Panc1 (cell line): Measurements from ENCODE around the gene DBP. TPM values are rescaled to one million over a fixed set of nuclear protein-coding genes. Genes with fewer than 3 reads are reported as not detected.
A peak's percentile ranks its signal among the peaks of the same experiment; 100 is the strongest.

ENCODE experiments used
- ATAC-seq: fragments of 200-7000 bp; cut with Tn5 transposase; 2 replicates; pipeline ENCODE4 v1.9.1; 2020; ENCODE audit warnings: mild to moderate bottlenecking, moderate library complexity
- BruUV-seq: library from RNA; stranded (reverse); fragments of 400-500 nt; replicated peaks from 2 replicates; lab custom pipeline; 2021; lab: Mats Ljungman, UMichigan
- CTCF ChIA-PET: fragments of 300-600 bp; sonication (Branson Sonifier 250); formaldehyde crosslinking; loops from one replicate; lab custom pipeline; 2022; ENCODE audit warnings: antibody characterized with exemption; lab: Charles Lee
- POLR2A ChIA-PET: fragments of 300-600 bp; sonication (Branson Sonifier 250); formaldehyde crosslinking; loops from one replicate; lab custom pipeline; 2022; ENCODE audit warnings: antibody characterized with exemption; lab: Charles Lee
- DNase-seq: peaks from one replicate; pipeline ENCODE4 v3.0.0-alpha.2; 2010; ENCODE audit warnings: low read depth, low spot score
- H3K27ac ChIP-seq: 2 replicates; pipeline ENCODE4 v1.5.1; 2011; ENCODE audit warnings: mild to moderate bottlenecking, low read length, inconsistent platforms
- H3K27me3 ChIP-seq: fragments of 200-500 bp; sonication (Bioruptor generic); 2 replicates; pipeline ENCODE4 v1.6.0; 2014; ENCODE audit warnings: low read length, inconsistent platforms; ENCODE audit not compliant: control insufficient read depth, insufficient read depth
- H3K36me3 ChIP-seq: fragments of 200-500 bp; sonication (Bioruptor generic); 2 replicates; pipeline ENCODE4 v1.5.1; 2014; ENCODE audit warnings: inconsistent platforms, mild to moderate bottlenecking, low read length, moderate library complexity; ENCODE audit not compliant: control insufficient read depth, insufficient read depth
- H3K4me1 ChIP-seq: 2 replicates; pipeline ENCODE4 v1.5.1; 2011; ENCODE audit warnings: inconsistent platforms, mild to moderate bottlenecking, low read length, moderate library complexity; ENCODE audit not compliant: control insufficient read depth, insufficient read depth
- H3K4me3 ChIP-seq, 2 experiments: 2 replicates each; pipeline ENCODE4 v1.5.1; 2011 to 2012; ENCODE audit warnings: low read depth in 2 of 2, low read length in 2 of 2, mild to moderate bottlenecking in 2 of 2, inconsistent platforms in 1 of 2, moderate library complexity in 1 of 2
- H3K9me3 ChIP-seq: fragments of 200-500 bp; sonication (Bioruptor generic); 2 replicates; pipeline ENCODE4 v1.5.1; 2014; ENCODE audit warnings: low read depth, mild to moderate bottlenecking, inconsistent platforms, low read length, moderate library complexity; ENCODE audit not compliant: control insufficient read depth, insufficient read depth
- CTCF ChIP-seq: fragments of 450-650 bp; IDR thresholded peaks from 2 replicates; pipeline ENCODE4 v1.5.1; 2017; ENCODE audit warnings: mild to moderate bottlenecking
- POLR2AphosphoS5 ChIP-seq: IDR thresholded peaks from 2 replicates; pipeline ENCODE4 v1.6.1; 2012; ENCODE audit warnings: mild to moderate bottlenecking, low read depth, low read length, moderate library complexity
- REST ChIP-seq, 2 experiments: IDR thresholded peaks; 2 replicates each; pipeline ENCODE4 v1.6.1; 2011 to 2012; ENCODE audit warnings: low read depth in 2 of 2, control low read depth in 1 of 2, low read length in 1 of 2, mild to moderate bottlenecking in 1 of 2, moderate library complexity in 1 of 2; ENCODE audit not compliant: insufficient read depth in 1 of 2
- SIN3A ChIP-seq: IDR thresholded peaks from 2 replicates; pipeline ENCODE4 v1.6.1; 2012; ENCODE audit warnings: low read depth, mild to moderate bottlenecking, low read length, moderate library complexity, borderline replicate concordance; ENCODE audit not compliant: insufficient read depth
- TCF7L2 ChIP-seq: IDR thresholded peaks from 2 replicates; pipeline ENCODE4 v1.6.1; 2011; ENCODE audit warnings: mild to moderate bottlenecking, low read depth, low read length, inconsistent platforms
- in situ Hi-C: cut with HindIII; loops from 2 replicates; pipeline ENCODE4 v1.10.0; 2016; ENCODE audit warnings: low sequenced_read_pairs, low pct_unique_long_range_greater_than_20kb
- intact Hi-C: fragments of 100-400 bp; cut with micrococcal nuclease; formaldehyde crosslinking; loops from one replicate; pipeline ENCODE4 v1.10.0; 2022; ENCODE audit not compliant: unreplicated experiment
- total RNA-seq: library from RNA; stranded (reverse); gene quantifications from one replicate; pipeline ENCODE4 v1.2.1, GENCODE V29; 2021; ENCODE audit not compliant: unreplicated experiment

The DBP gene
- total RNA-seq, 1 experiment from 2014 or later = 7.4 TPM

GRCh38 chr19:48661711-48662090 lies 24.5 kb upstream of the DBP start:
- Histone ChIP-seq H3K27ac (no peak overlapping the region), H3K9me3 (no peaks in the 10 kb centered on the region), H3K27me3 (no peaks in the 10 kb centered on the region), H3K4me1 (no peaks in the 10 kb centered on the region), H3K4me3 (no peak overlapping the region), H3K36me3 (no peaks in the 10 kb centered on the region)
- no peak for TF ChIP-seq REST (IDR thresholded peaks at IDR 0.05; ENCODE audit: insufficient read depth in 1 of 2, low read depth in 2 of 2, low read length in 1 of 2)
- ChIA-PET POLR2A (no interaction called here), CTCF (no interaction called here)
- no peak for DNase-seq
- BruUV-seq = no TSS peak
- no peak for ATAC-seq
- intact Hi-C loops (no loop called here), in situ Hi-C loops (no loop called here)

- Histone ChIP-seq H3K4me1 (no peaks in the 10 kb centered on the region), H3K27ac (no peak overlapping the region), H3K4me3 (no peak overlapping the region), H3K27me3 (no peaks in the 10 kb centered on the region), H3K36me3 (no peaks in the 10 kb centered on the region), H3K9me3 (no peaks in the 10 kb centered on the region)
- DNase-seq (no peak), ATAC-seq (peak; percentile 88)
- intact Hi-C loops = no loop called here
- ChIA-PET CTCF (no interaction called here), POLR2A (no interaction called here)
- in situ Hi-C loops = no loop called here
- TF ChIP-seq SIN3A = no peak
- TF ChIP-seq POLR2AphosphoS5 = no peak
- no peak for TF ChIP-seq CTCF
- BruUV-seq = no TSS peak
Observed at GRCh38 chr19:48660852-48661710, 23.9 kb upstream of the DBP start.

GRCh38 chr19:48659768-48660167 lies 22.6 kb upstream of the DBP start:
- H3K4me3 ChIP-seq = no peak overlapping the region
- ChIA-PET CTCF (no interaction called here), POLR2A (no interaction called here)
- no peaks in the 10 kb centered on the region for H3K4me1 ChIP-seq
- no peaks in the 10 kb centered on the region for H3K27me3 ChIP-seq
- TF ChIP-seq REST (IDR thresholded peaks at IDR 0.05; ENCODE audit: insufficient read depth in 1 of 2, low read depth in 2 of 2, low read length in 1 of 2) (no peak), TCF7L2 (no peak), SIN3A (no peak), CTCF (no peak), POLR2AphosphoS5 (no peak)
- ATAC-seq (no peak), DNase-seq (no peak)
- BruUV-seq = no TSS peak
- no peaks in the 10 kb centered on the region for H3K36me3 ChIP-seq
- no peaks in the 10 kb centered on the region for H3K9me3 ChIP-seq
- intact Hi-C loops (no loop called here), in situ Hi-C loops (no loop called here)
- no peak overlapping the region for H3K27ac ChIP-seq
